Mammary epithelial cell (primary cell): ENCODE results near the gene CCDC85C.

ENCODE experiments used
- CTCF ChIP-seq, 2 donors: IDR thresholded peaks in 1 of 2; conservative IDR thresholded peaks in 1 of 2; 2 replicates each; pipeline ENCODE4 v1.5.1; 2011 to 2012; ENCODE audit warnings: inconsistent platforms in 2 of 2, low read length in 2 of 2, mild to moderate bottlenecking in 2 of 2, control low read depth in 1 of 2, low read depth in 1 of 2; ENCODE audit not compliant: insufficient read depth in 1 of 2; ENCODE audit errors: extremely low read depth in 1 of 2
- EZH2 ChIP-seq: IDR thresholded peaks from 2 replicates; pipeline ENCODE4 v1.6.1; 2012; ENCODE audit warnings: low read length, inconsistent platforms, borderline replicate concordance

DNA sequence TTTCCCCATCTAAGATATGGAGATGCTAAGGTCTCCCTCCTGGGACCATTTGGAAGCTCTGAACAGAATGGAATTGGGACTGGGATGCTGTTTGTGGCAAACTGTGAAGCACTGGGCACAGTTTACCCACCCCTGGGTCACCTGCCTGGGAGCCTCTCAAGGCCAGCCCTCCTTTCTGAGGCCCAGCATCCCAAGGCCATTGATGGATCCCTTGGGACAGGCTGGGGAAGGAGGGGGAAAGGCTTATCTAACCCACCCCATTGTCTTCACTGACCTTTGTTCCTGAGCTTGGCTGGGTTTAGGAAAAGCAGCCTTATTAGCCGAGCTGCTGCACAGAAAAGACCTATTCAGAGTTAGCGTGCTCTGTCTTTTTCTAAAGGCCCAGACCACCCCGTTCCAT is 5.2 kb downstream of the CCDC85C start:
- TF ChIP-seq CTCF (conservative IDR thresholded peaks at IDR 0.05 in 1 of 2, IDR thresholded peaks at IDR 0.05 in 1 of 2; ENCODE audit: extremely low read depth in 1 of 2, insufficient read depth in 1 of 2, low read depth in 1 of 2, low read length in 2 of 2): no peak
- TF ChIP-seq EZH2: no peak
